Thoracic aorta (tissue), 2 donors: ENCODE data around the gene ACOT7. TPM values are rescaled to one million over a fixed set of nuclear protein-coding genes. Genes with fewer than 3 reads are reported as not detected.

Experiments
- ATAC-seq: fragments of 150-250 bp; one replicate; pipeline ENCODE4 v1.8.0; 2017; ENCODE audit warnings: low read depth; ENCODE audit not compliant: insufficient number of reproducible peaks, low FRiP score
- DNase-seq: peaks from one replicate; pipeline ENCODE4 v3.0.0-alpha.2; 2020; ENCODE audit warnings: low spot score
- H3K27ac ChIP-seq, 2 donors: fragments of 200-600 bp; sonication (generic); 1 replicate in 1 of 2; 2 replicates in 1 of 2; pipeline ENCODE4 v1.5.1; 2016; ENCODE audit warnings: mild to moderate bottlenecking in 2 of 2, moderate library complexity in 2 of 2
- H3K27me3 ChIP-seq: fragments of 200-600 bp; sonication (generic); replicated peaks from 2 replicates; pipeline ENCODE4 v1.6.0; 2016; ENCODE audit warnings: mild to moderate bottlenecking; ENCODE audit not compliant: insufficient read depth
- H3K36me3 ChIP-seq: fragments of 200-600 bp; sonication (generic); one replicate; pipeline ENCODE4 v1.5.1; 2016
- H3K4me1 ChIP-seq, 2 donors: fragments of 200-600 bp; sonication (generic); 1 replicate in 1 of 2; 2 replicates in 1 of 2; pipeline versions ENCODE4 v1.5.1 to v1.6.0; 2016; ENCODE audit warnings: low read depth in 2 of 2, mild to moderate bottlenecking in 1 of 2; ENCODE audit not compliant: control insufficient read depth in 1 of 2
- H3K4me3 ChIP-seq: fragments of 200-600 bp; sonication (generic); 2 replicates; pipeline ENCODE4 v1.5.1; 2016; ENCODE audit warnings: mild to moderate bottlenecking
- H3K9me3 ChIP-seq: fragments of 200-600 bp; sonication (generic); 2 replicates; pipeline ENCODE4 v1.5.1; 2016
- total RNA-seq, 2 donors: library from RNA; depleted of rRNA; stranded (reverse); fragments of >200 nt; gene quantifications; one replicate each; pipeline versions ENCODE4 v1.1.0 to v1.2.3, GENCODE V29; 2016
- TF ChIP-seq, protein P1 (sequence below): fragments of 200-600 bp; sonication (generic); IDR thresholded peaks from one replicate; pipeline ENCODE4 v1.5.1; 2019; ENCODE audit warnings: antibody characterized with exemption

Gene ACOT7
- total RNA-seq, 2 donors from 2014 or later = 23.7 to 33.0 TPM

DNA sequence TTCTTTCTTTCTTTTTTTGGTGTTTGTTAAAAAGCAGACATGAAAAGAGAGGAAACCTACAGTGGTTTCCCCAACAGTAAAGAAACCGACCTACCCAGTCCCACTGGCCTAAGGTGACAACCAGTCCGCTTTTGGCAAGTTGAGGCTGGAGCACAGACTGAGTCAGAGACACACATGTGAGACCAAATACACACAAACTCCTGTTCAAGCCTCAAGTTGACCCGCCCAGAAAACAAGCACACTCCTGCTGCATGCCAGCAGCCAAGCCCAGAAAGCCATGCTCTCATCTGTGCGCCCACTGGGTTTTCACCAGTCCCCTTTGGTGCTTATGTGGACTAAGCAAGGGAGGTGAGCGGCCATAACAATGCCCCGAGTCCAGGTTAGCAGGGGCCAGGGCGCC, 68.1 kb downstream of the ACOT7 start:
- no peak overlapping the region for H3K27ac ChIP-seq
- DNase-seq (no peak), ATAC-seq (no peak)
- no peaks in the 10 kb centered on the region for H3K9me3 ChIP-seq
- peaks cover 3% of the 10 kb centered on the region for H3K36me3 ChIP-seq
- TF ChIP-seq, protein P1, sequence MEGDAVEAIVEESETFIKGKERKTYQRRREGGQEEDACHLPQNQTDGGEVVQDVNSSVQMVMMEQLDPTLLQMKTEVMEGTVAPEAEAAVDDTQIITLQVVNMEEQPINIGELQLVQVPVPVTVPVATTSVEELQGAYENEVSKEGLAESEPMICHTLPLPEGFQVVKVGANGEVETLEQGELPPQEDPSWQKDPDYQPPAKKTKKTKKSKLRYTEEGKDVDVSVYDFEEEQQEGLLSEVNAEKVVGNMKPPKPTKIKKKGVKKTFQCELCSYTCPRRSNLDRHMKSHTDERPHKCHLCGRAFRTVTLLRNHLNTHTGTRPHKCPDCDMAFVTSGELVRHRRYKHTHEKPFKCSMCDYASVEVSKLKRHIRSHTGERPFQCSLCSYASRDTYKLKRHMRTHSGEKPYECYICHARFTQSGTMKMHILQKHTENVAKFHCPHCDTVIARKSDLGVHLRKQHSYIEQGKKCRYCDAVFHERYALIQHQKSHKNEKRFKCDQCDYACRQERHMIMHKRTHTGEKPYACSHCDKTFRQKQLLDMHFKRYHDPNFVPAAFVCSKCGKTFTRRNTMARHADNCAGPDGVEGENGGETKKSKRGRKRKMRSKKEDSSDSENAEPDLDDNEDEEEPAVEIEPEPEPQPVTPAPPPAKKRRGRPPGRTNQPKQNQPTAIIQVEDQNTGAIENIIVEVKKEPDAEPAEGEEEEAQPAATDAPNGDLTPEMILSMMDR = no peak
- H3K4me1 ChIP-seq = no peaks in the 10 kb centered on the region
- no peak overlapping the region for H3K4me3 ChIP-seq
- no peaks in the 10 kb centered on the region for H3K27me3 ChIP-seq

DNA sequence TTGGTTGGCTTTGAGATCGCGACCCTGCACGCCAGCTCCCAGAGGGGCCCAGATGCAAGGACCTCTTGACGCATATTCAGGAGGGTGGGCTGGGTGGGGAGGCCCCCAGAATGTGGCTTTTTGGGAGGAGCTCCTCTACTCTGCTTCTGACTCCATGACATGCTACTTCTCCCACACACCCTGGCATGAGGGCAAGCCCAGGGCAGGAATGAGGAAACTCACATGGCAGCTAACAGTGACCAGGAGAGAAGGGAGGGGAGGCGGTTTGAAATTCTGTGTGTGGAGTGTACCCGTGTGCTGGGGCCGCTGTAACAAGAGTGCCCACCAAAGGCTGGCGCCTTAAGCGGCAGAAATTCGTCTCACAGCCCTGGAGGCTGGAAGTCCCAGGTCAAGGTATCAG, 71.4 kb downstream of the ACOT7 start:
- TF ChIP-seq, protein P1 = no peak
- no peaks in the 10 kb centered on the region for H3K9me3 ChIP-seq
- no peak overlapping the region for H3K4me3 ChIP-seq
- no peaks in the 10 kb centered on the region for H3K27me3 ChIP-seq
- no peak for ATAC-seq
- H3K27ac ChIP-seq = no peak overlapping the region
- no peaks in the 10 kb centered on the region for H3K4me1 ChIP-seq
- peaks cover 3% of the 10 kb centered on the region for H3K36me3 ChIP-seq
- no peak for DNase-seq

DNA sequence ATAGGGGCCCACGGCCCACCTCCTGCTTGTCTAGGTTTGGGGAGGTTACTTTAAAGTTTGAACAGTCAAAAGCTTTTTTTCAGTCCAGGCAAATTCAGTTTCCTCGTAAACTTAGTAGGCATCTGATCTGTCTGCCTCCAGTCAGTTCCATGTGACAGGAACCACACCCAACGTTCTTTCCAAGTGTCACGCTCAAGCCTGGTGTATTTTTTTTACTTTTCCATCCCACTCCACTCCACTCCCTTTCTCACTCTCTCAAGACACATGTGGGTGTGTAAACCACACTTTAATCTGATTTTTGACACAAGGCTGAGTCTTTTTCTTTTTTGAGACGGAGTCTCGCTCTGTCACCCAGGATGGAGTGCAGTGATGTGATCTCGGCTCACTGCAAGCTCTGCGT, 72.4 kb downstream of the ACOT7 start:
- H3K9me3 ChIP-seq = no peaks in the 10 kb centered on the region
- H3K4me3 ChIP-seq = no peak overlapping the region
- no peaks in the 10 kb centered on the region for H3K4me1 ChIP-seq
- ATAC-seq = no peak
- DNase-seq = no peak
- TF ChIP-seq, protein P1 = no peak
- peaks cover 3% of the 10 kb centered on the region for H3K36me3 ChIP-seq
- no peak overlapping the region for H3K27ac ChIP-seq
- no peaks in the 10 kb centered on the region for H3K27me3 ChIP-seq

DNA sequence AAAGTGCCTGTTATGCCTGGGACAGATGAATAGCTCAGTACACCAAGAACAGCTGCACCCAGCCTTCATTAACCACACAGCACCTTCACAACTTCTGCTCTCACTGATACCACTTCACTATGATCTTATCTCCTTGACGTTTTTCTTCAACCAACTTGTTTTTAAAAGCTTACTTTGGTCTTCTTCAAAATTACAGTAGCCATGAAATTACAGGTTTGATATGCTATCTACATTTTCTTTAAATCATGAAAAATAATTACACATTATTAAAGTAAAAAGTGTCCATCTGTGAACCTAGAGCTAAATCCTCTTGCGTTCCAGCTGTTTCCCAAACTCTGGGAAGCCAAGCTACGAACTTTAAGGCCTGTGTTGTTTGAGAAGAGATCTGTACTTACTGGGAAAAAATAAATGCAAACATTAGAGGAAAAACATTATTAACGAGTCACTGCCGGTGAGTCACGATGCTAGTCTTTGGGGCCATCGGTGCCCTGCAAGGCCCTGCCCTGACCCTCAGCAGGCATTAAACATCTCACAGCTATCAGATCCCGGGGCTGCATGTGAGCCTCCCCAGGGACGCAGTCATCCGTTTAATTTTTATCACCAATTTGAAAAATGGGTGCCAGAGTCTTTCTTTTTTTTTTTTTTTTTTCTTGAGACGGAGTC, 76.3 kb downstream of the ACOT7 start:
- TF ChIP-seq, protein P1 = no peak
- H3K9me3 ChIP-seq = no peaks in the 10 kb centered on the region
- no peaks in the 10 kb centered on the region for H3K36me3 ChIP-seq
- no peaks in the 10 kb centered on the region for H3K4me1 ChIP-seq
- DNase-seq (no peak), ATAC-seq (no peak)
- H3K4me3 ChIP-seq = no peak overlapping the region
- no peak overlapping the region for H3K27ac ChIP-seq
- H3K27me3 ChIP-seq = no peaks in the 10 kb centered on the region

DNA sequence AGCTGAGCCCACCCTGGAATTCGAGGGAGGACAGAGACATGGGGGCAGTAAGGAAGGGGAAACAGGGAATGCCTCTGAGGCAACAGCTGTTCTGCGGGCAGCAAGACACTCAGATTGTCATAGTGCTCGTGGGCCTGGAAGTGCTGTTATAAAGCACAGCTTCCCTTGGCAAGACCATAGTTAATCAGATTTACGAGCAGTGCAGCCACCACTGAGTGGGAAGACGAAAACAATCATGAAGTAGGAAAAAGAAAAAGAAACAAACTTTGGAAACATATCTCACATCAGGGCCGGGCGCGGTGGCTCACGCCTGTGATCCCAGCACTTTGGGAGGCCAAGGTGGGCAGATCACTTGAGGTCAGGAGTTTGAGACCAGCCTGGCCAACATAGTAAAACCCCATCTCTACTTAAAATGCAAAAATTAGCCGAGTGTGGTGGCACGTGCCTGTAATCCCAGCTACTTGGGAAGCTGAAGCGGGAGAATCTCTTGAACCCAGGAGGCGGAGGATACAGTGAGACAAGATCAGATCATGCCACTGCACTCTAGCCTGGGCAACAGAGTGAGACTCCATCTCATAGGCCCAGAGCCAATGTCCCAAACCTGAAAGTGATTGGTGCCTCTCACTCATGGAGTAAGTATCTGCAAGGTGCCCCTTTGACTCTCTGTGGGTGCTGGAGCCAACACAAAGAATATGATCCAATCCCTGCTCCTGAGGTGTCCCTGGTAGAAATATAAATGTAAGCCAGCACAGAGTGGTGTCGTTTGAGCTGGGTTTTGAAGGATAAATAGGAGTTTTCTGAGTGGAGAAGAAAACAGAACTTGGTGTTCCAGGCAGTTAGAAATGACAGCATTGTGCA, 77.1 kb downstream of the ACOT7 start:
- H3K9me3 ChIP-seq = no peaks in the 10 kb centered on the region
- no peaks in the 10 kb centered on the region for H3K4me1 ChIP-seq
- TF ChIP-seq, protein P1 = no peak
- H3K36me3 ChIP-seq = no peaks in the 10 kb centered on the region
- no peak for DNase-seq
- no peaks in the 10 kb centered on the region for H3K27me3 ChIP-seq
- no peak overlapping the region for H3K27ac ChIP-seq
- no peak overlapping the region for H3K4me3 ChIP-seq
- ATAC-seq = no peak
